Type B pancreatic cell (in vitro differentiated cells): ENCODE measurements around the gene CCDC158. TPM values are rescaled to one million over a fixed set of nuclear protein-coding genes. Genes with fewer than 3 reads are reported as not detected.

Experiments used
- DNase-seq: peaks from one replicate; pipeline ENCODE4 v3.0.0; 2021; ENCODE audit warnings: mixed read lengths; ENCODE audit not compliant: unreplicated experiment; ENCODE audit errors: extremely low spot score
- H3K27ac Mint-ChIP-seq: 2 replicates; pipeline ENCODE4 v1.8.0; 2021; ENCODE audit warnings: mild to moderate bottlenecking, mixed read lengths
- H3K27me3 Mint-ChIP-seq: 2 replicates; pipeline ENCODE4 v1.8.0; 2021; ENCODE audit warnings: mixed read lengths
- H3K36me3 Mint-ChIP-seq: 2 replicates; pipeline ENCODE4 v1.8.0; 2021; ENCODE audit warnings: mixed read lengths
- H3K4me1 Mint-ChIP-seq: one replicate; pipeline ENCODE4 v1.8.0; 2021; ENCODE audit warnings: mixed read lengths; ENCODE audit not compliant: unreplicated experiment
- H3K4me3 Mint-ChIP-seq: 2 replicates; pipeline ENCODE4 v1.8.0; 2021; ENCODE audit warnings: mild to moderate bottlenecking, mixed read lengths
- H3K9me3 Mint-ChIP-seq: 2 replicates; pipeline ENCODE4 v1.8.0; 2021; ENCODE audit warnings: mixed read lengths
- CTCF ChIP-seq: fragments of 200-600 bp; sonication (generic); conservative IDR thresholded peaks from 2 replicates; pipeline ENCODE4 v1.5.0; 2021; ENCODE audit warnings: antibody characterized with exemption, mild to moderate bottlenecking
- total RNA-seq: library from RNA; stranded (reverse); gene quantifications from 2 replicates; pipeline ENCODE4 v1.2.1, GENCODE V29; 2021; ENCODE audit warnings: low replicate concordance

The CCDC158 gene
- total RNA-seq, 1 donor from 2014 or later = not detected

GRCh38 chr4:76309939-76310550, 110.9 kb downstream of the CCDC158 start:
- no peak for DNase-seq
- Mint-ChIP-seq H3K27ac (no peak overlapping the region), H3K36me3 (peaks cover 6% of the 10 kb centered on the region), H3K4me3 (no peak overlapping the region), H3K4me1 (peaks cover 5% of the 10 kb centered on the region), H3K27me3 (peaks cover 2% of the 10 kb centered on the region), H3K9me3 (no peaks in the 10 kb centered on the region)
- no peak for TF ChIP-seq CTCF

- Mint-ChIP-seq H3K9me3 (no peaks in the 10 kb centered on the region), H3K27ac (peak overlapping the region; percentile 40), H3K27me3 (peaks cover 4% of the 10 kb centered on the region), H3K4me3 (peak overlapping the region; percentile 79), H3K4me1 (peaks cover 5% of the 10 kb centered on the region), H3K36me3 (peaks cover 6% of the 10 kb centered on the region)
- no peak for DNase-seq
- TF ChIP-seq CTCF = no peak
These were observed 112.4 kb downstream of the CCDC158 start for GRCh38 chr4:76308548-76308947.

- no peak for TF ChIP-seq CTCF
- peak overlapping the region; percentile 92 for H3K4me3 Mint-ChIP-seq
- H3K4me1 Mint-ChIP-seq = peaks cover 5% of the 10 kb centered on the region
- H3K27me3 Mint-ChIP-seq = peaks cover 4% of the 10 kb centered on the region
- DNase-seq = no peak
- no peaks in the 10 kb centered on the region for H3K9me3 Mint-ChIP-seq
- H3K36me3 Mint-ChIP-seq = peaks cover 6% of the 10 kb centered on the region
- H3K27ac Mint-ChIP-seq = peak overlapping the region; percentile 29
These were observed 113.3 kb downstream of the CCDC158 start for GRCh38 chr4:76307660-76308014.

GRCh38 chr4:76306882-76307659, 113.9 kb downstream of the CCDC158 start:
- H3K27ac Mint-ChIP-seq = peak overlapping the region; percentile 73
- no peaks in the 10 kb centered on the region for H3K9me3 Mint-ChIP-seq
- peaks cover 6% of the 10 kb centered on the region for H3K36me3 Mint-ChIP-seq
- TF ChIP-seq CTCF = peak; percentile 41
- peak overlapping the region; percentile 92 for H3K4me3 Mint-ChIP-seq
- H3K4me1 Mint-ChIP-seq = peaks cover 5% of the 10 kb centered on the region
- DNase-seq = no peak
- peaks cover 4% of the 10 kb centered on the region for H3K27me3 Mint-ChIP-seq

GRCh38 chr4:76305971-76306881, 114.7 kb downstream of the CCDC158 start, which contains the start of gene STBD1:
STBD1 (plus strand) TSS chr4:76306733; CDS start chr4:76306770, 37 bp downstream.
- peak; percentile 24 for TF ChIP-seq CTCF
- peaks cover 6% of the 10 kb centered on the region for H3K36me3 Mint-ChIP-seq
- peak; percentile 80 for DNase-seq
- H3K4me3 Mint-ChIP-seq = peak within 1 kb of the TSS; percentile 92
- peaks cover 4% of the 10 kb centered on the region for H3K27me3 Mint-ChIP-seq
- no peaks in the 10 kb centered on the region for H3K9me3 Mint-ChIP-seq
- peaks cover 8% of the 10 kb centered on the region for H3K4me1 Mint-ChIP-seq
- peak within 1 kb of the TSS; percentile 73 for H3K27ac Mint-ChIP-seq
